ENCODE measurements around the gene STIM1.
A peak's percentile ranks its signal among the peaks of the same experiment; 100 is the strongest.

STIM1 gene

GRCh38 chr11:3959903-3960265, 104.4 kb downstream of the STIM1 start:
- no peak overlapping the region for H3K27ac ChIP-seq
- TF ChIP-seq CTCF (IDR thresholded peaks at IDR 0.05) = no peak
- H3K9me3 ChIP-seq = no peaks in the 10 kb centered on the region
- H3K4me1 ChIP-seq = peaks cover 0 to 36% (median 8%) of the 10 kb centered on the region in 4 donors
- no peak for DNase-seq
- intact Hi-C loops (cut with DNase I; ENCODE audit: low total_unique reads) = no loop called here
- H3K36me3 ChIP-seq = no peaks in the 10 kb centered on the region
- no peak overlapping the region for H3K4me3 ChIP-seq
- H3K27me3 ChIP-seq = no peaks in the 10 kb centered on the region

- Histone ChIP-seq H3K9me3 (no peaks in the 10 kb centered on the region), H3K36me3 (peaks cover 0 to 1% (median under 1%) of the 10 kb centered on the region in 3 donors), H3K27me3 (no peaks in the 10 kb centered on the region), H3K27ac (no peak overlapping the region), H3K4me3 (no peak overlapping the region), H3K4me1 (peaks cover 0 to 36% (median 8%) of the 10 kb centered on the region in 4 donors)
- TF ChIP-seq CTCF (IDR thresholded peaks at IDR 0.05) = no peak
- intact Hi-C loops (cut with DNase I; ENCODE audit: low total_unique reads) = no loop called here
- no peak for DNase-seq
These were observed 107.0 kb downstream of the STIM1 start for GRCh38 chr11:3962406-3962840.

- no peak for TF ChIP-seq CTCF (IDR thresholded peaks at IDR 0.05)
- no peak for DNase-seq
- H3K9me3 ChIP-seq = no peaks in the 10 kb centered on the region
- intact Hi-C loops (cut with DNase I; ENCODE audit: low total_unique reads) = no loop called here
- no peak overlapping the region for H3K4me3 ChIP-seq
- H3K36me3 ChIP-seq = peaks cover 0 to 10% (median 4%) of the 10 kb centered on the region in 3 donors
- H3K27ac ChIP-seq = no peak overlapping the region
- H3K27me3 ChIP-seq = no peaks in the 10 kb centered on the region
- peaks cover 0 to 27% (median 7%) of the 10 kb centered on the region in 4 donors for H3K4me1 ChIP-seq
These were observed 108.6 kb downstream of the STIM1 start for GRCh38 chr11:3964056-3964455.

- Histone ChIP-seq H3K27ac (no peak overlapping the region), H3K27me3 (no peaks in the 10 kb centered on the region), H3K4me1 (peaks cover 0 to 20% (median 5%) of the 10 kb centered on the region in 4 donors), H3K4me3 (no peak overlapping the region), H3K36me3 (peaks cover 0 to 10% (median 4%) of the 10 kb centered on the region in 3 donors), H3K9me3 (no peaks in the 10 kb centered on the region)
- DNase-seq = no peak
- intact Hi-C loops (cut with DNase I; ENCODE audit: low total_unique reads) = no loop called here
- no peak for TF ChIP-seq CTCF (IDR thresholded peaks at IDR 0.05)
These were observed 109.6 kb downstream of the STIM1 start for GRCh38 chr11:3964935-3965604.

GRCh38 chr11:3967695-3968094, 112.2 kb downstream of the STIM1 start:
- Histone ChIP-seq H3K4me1 (peaks cover 0 to 16% (median 5%) of the 10 kb centered on the region in 4 donors), H3K27me3 (no peaks in the 10 kb centered on the region), H3K9me3 (no peaks in the 10 kb centered on the region), H3K36me3 (peaks cover 0 to 10% (median 4%) of the 10 kb centered on the region in 3 donors), H3K4me3 (no peak overlapping the region), H3K27ac (no peak overlapping the region)
- intact Hi-C loops (cut with DNase I; ENCODE audit: low total_unique reads) = no loop called here
- no peak for TF ChIP-seq CTCF (IDR thresholded peaks at IDR 0.05)
- DNase-seq = peak in 1 of 2 donors; percentile 45
